Peyer's patch (tissue), 4 donors: ENCODE measurements around the gene ECSCR.

Source experiments
- POLR2A ChIP-seq, 2 donors: fragments of 450-650 bp; IDR thresholded peaks; one replicate each; pipeline ENCODE4 v1.5.1; 2017; ENCODE audit warnings: antibody characterized with exemption in 2 of 2, mild to moderate bottlenecking in 2 of 2, moderate library complexity in 2 of 2
- TF ChIP-seq, protein P1 (sequence below), 6 experiments: fragments of 450-650 bp in 4 of 6; fragments of 200-600 bp in 2 of 6; sonication (generic) in 1 of 6; IDR thresholded peaks; one replicate each; pipeline ENCODE4 v1.5.1; 2017 to 2019; ENCODE audit warnings: antibody characterized with exemption in 6 of 6, mild to moderate bottlenecking in 3 of 6, moderate library complexity in 1 of 6

DNA sequence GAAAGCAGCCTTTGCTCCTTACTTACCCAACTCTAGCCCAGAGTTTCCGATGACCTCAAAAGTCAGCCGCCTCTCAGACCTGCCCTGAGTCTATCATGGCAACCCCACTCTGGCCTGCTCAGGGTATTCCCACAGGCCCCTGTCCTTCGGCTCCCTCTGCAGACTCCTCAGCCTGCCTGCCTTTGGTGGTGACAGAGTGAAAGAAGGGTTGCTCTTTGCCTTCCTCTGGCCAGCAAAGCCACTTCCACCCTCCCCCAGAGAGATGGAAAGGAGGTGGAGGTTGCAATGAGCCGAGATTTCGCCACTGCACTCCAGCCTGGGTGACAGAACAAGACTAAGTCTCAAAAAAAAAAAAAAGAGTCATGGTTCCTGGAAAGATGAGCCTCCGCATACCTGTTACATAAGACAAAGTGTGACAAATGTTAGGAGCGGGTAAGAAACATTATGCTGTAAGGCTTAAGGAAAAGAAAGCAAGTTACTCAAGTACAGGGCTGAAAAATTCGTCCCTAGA, 5.9 kb upstream of the ECSCR start:
- TF ChIP-seq, protein P1, sequence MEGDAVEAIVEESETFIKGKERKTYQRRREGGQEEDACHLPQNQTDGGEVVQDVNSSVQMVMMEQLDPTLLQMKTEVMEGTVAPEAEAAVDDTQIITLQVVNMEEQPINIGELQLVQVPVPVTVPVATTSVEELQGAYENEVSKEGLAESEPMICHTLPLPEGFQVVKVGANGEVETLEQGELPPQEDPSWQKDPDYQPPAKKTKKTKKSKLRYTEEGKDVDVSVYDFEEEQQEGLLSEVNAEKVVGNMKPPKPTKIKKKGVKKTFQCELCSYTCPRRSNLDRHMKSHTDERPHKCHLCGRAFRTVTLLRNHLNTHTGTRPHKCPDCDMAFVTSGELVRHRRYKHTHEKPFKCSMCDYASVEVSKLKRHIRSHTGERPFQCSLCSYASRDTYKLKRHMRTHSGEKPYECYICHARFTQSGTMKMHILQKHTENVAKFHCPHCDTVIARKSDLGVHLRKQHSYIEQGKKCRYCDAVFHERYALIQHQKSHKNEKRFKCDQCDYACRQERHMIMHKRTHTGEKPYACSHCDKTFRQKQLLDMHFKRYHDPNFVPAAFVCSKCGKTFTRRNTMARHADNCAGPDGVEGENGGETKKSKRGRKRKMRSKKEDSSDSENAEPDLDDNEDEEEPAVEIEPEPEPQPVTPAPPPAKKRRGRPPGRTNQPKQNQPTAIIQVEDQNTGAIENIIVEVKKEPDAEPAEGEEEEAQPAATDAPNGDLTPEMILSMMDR (IDR thresholded peaks at IDR 0.05) = no peak
- no peak for TF ChIP-seq POLR2A (IDR thresholded peaks at IDR 0.05)
